Esophagus muscularis mucosa (tissue), 4 donors: Measurements from ENCODE around the gene TIMM8B. TPM values are rescaled to one million over a fixed set of nuclear protein-coding genes. Genes with fewer than 3 reads are reported as not detected.

Experiments used
- DNase-seq: peaks from one replicate; pipeline ENCODE4 v3.0.0-alpha.2; 2017; ENCODE audit errors: extremely low spot score
- H3K27ac ChIP-seq, 4 donors: fragments of 200-600 bp; sonication (generic); replicated peaks in 1 of 4; 1 replicate in 3 of 4; 2 replicates in 1 of 4; pipeline ENCODE4 v1.5.1; 2016 to 2019; ENCODE audit warnings: mild to moderate bottlenecking in 1 of 4
- H3K27me3 ChIP-seq, 4 donors: fragments of 200-600 bp; sonication (generic); one replicate each; pipeline versions ENCODE4 v1.5.1 to v1.6.0; 2016 to 2019
- H3K36me3 ChIP-seq, 4 donors: fragments of 200-600 bp; sonication (generic); one replicate each; pipeline ENCODE4 v1.5.1; 2016 to 2019
- H3K4me1 ChIP-seq, 4 donors: fragments of 200-600 bp; sonication (generic); one replicate each; pipeline ENCODE4 v1.5.1; 2016 to 2019
- H3K4me3 ChIP-seq, 4 donors: fragments of 200-600 bp; sonication (generic); 1 replicate in 2 of 4; 2 replicates in 2 of 4; pipeline ENCODE4 v1.5.1; 2016 to 2019; ENCODE audit warnings: mild to moderate bottlenecking in 4 of 4, moderate library complexity in 1 of 4
- H3K9me3 ChIP-seq, 4 donors: fragments of 200-600 bp; sonication (generic); 1 replicate in 3 of 4; 2 replicates in 1 of 4; pipeline ENCODE4 v1.5.1; 2016 to 2019
- CTCF ChIP-seq, 3 experiments: fragments of 200-600 bp in 2 of 3; fragments of 450-650 bp in 1 of 3; sonication (generic) in 2 of 3; IDR thresholded peaks; one replicate each; pipeline ENCODE4 v1.5.1; 2017 to 2019; ENCODE audit warnings: antibody characterized with exemption in 3 of 3, mild to moderate bottlenecking in 2 of 3, moderate library complexity in 1 of 3
- EP300 ChIP-seq: sonication (generic); formaldehyde crosslinking; IDR thresholded peaks from one replicate; pipeline ENCODE4 v1.6.1; 2017; ENCODE audit warnings: antibody characterized with exemption
- POLR2A ChIP-seq: fragments of 450-650 bp; IDR thresholded peaks from one replicate; pipeline ENCODE4 v1.6.1; 2017; ENCODE audit warnings: antibody characterized with exemption, moderate library complexity, mild to moderate bottlenecking, low read depth
- POLR2AphosphoS5 ChIP-seq, 2 donors: sonication (generic); formaldehyde crosslinking; IDR thresholded peaks; one replicate each; pipeline ENCODE4 v1.6.1; 2017; ENCODE audit warnings: antibody characterized with exemption in 2 of 2
- WGBS: methylation state at CpG from one replicate; pipeline ENCODE4 v1.1.5; 2018; 5-methylcytosine and 5-hydroxymethylcytosine counted together
- intact Hi-C: fragments of 100-400 bp; cut with DNase I; formaldehyde crosslinking; loops from one replicate; pipeline ENCODE4 v1.15.1; 2023
- total RNA-seq, 4 donors: library from RNA; depleted of rRNA; stranded (reverse); fragments of >200 nt; gene quantifications; one replicate each; pipeline versions ENCODE4 v1.1.0 to v1.2.1, GENCODE V29; 2016

The TIMM8B gene
- total RNA-seq, 4 donors from 2014 or later: 27.8 to 57.7 (median 30.9) TPM

GRCh38 chr11:112073941-112074811, 12.4 kb downstream of the TIMM8B start, which contains the start of the genes NKAPD1 and PIH1D2:
Gene NKAPD1 (plus strand): TSS chr11:112074299. CDS start chr11:112075575, 1,276 bp downstream.
Gene PIH1D2 (minus strand): TSS chr11:112074017. CDS start chr11:112073174, 843 bp downstream.
- no peaks in the 10 kb centered on the region for H3K27me3 ChIP-seq
- H3K4me3 ChIP-seq: peak within 1 kb of the TSS; percentile 77 to 91 (median 84)
- TF ChIP-seq CTCF (IDR thresholded peaks at IDR 0.05): peak in 1 of 3 experiments; percentile 18
- TF ChIP-seq EP300: no peak
- TF ChIP-seq POLR2A: no peak
- peak; percentile 60 to 72 for TF ChIP-seq POLR2AphosphoS5 (IDR thresholded peaks at IDR 0.05)
- WGBS: 0% methylated on average over 27 of the region's 43 CpGs
- H3K36me3 ChIP-seq: peaks cover under 1 to 37% (median 31%) of the 10 kb centered on the region in 4 donors
- intact Hi-C loops: no loop called here
- H3K9me3 ChIP-seq: no peaks in the 10 kb centered on the region
- H3K4me1 ChIP-seq: peaks cover 18 to 34% (median 22%) of the 10 kb centered on the region in 4 donors
- peak within 1 kb of the TSS; percentile 82 to 91 (median 88) for H3K27ac ChIP-seq
- peak; percentile 94 for DNase-seq

GRCh38 chr11:112062923-112063322, 23.6 kb downstream of the TIMM8B start:
- intact Hi-C loops: no loop called here
- no peak for DNase-seq
- no peaks in the 10 kb centered on the region for H3K27me3 ChIP-seq
- peaks cover 15 to 62% (median 54%) of the 10 kb centered on the region in 4 donors for H3K36me3 ChIP-seq
- 58% methylated on average over 1 of the region's 1 CpG for WGBS
- no peak overlapping the region for H3K27ac ChIP-seq
- TF ChIP-seq POLR2AphosphoS5 (IDR thresholded peaks at IDR 0.05) (no peak), CTCF (IDR thresholded peaks at IDR 0.05) (no peak), POLR2A (no peak), EP300 (no peak)
- no peaks in the 10 kb centered on the region for H3K9me3 ChIP-seq
- no peak overlapping the region for H3K4me3 ChIP-seq
- H3K4me1 ChIP-seq: no peaks in the 10 kb centered on the region

- Histone ChIP-seq H3K27me3 (no peaks in the 10 kb centered on the region), H3K4me1 (no peaks in the 10 kb centered on the region), H3K27ac (no peak overlapping the region), H3K36me3 (peaks cover 21 to 93% (median 83%) of the 10 kb centered on the region in 4 donors), H3K4me3 (no peak overlapping the region), H3K9me3 (no peaks in the 10 kb centered on the region)
- intact Hi-C loops: no loop called here
- TF ChIP-seq CTCF (IDR thresholded peaks at IDR 0.05) (no peak), EP300 (no peak), POLR2A (no peak), POLR2AphosphoS5 (IDR thresholded peaks at IDR 0.05) (no peak)
- no peak for DNase-seq
- WGBS: 47% methylated on average over 1 of the region's 1 CpG
Observed at GRCh38 chr11:112058103-112058502, 28.5 kb downstream of the TIMM8B start.

- Histone ChIP-seq H3K36me3 (peaks cover 29 to 94% (median 85%) of the 10 kb centered on the region in 4 donors), H3K9me3 (no peaks in the 10 kb centered on the region), H3K4me1 (no peaks in the 10 kb centered on the region), H3K4me3 (no peak overlapping the region), H3K27ac (no peak overlapping the region), H3K27me3 (no peaks in the 10 kb centered on the region)
- no peak for DNase-seq
- intact Hi-C loops: no loop called here
- no peak for TF ChIP-seq POLR2AphosphoS5 (IDR thresholded peaks at IDR 0.05)
- TF ChIP-seq POLR2A: no peak
- TF ChIP-seq CTCF (IDR thresholded peaks at IDR 0.05): no peak
- no peak for TF ChIP-seq EP300
- 87% methylated on average over 4 of the region's 4 CpGs for WGBS
Observed at GRCh38 chr11:112057170-112057569, 29.4 kb downstream of the TIMM8B start.
